Testis (tissue), 2 donors: ENCODE measurements around the gene PAPSS2.

Experiments used
- POLR2A ChIP-seq: fragments of 450-650 bp; IDR thresholded peaks from one replicate; pipeline ENCODE4 v1.6.1; 2017; ENCODE audit warnings: antibody characterized with exemption, mild to moderate bottlenecking, moderate library complexity
- TF ChIP-seq, protein P1 (sequence below), 3 experiments: fragments of 450-650 bp in 2 of 3; fragments of 200-600 bp in 1 of 3; sonication (generic) in 1 of 3; IDR thresholded peaks; one replicate each; pipeline ENCODE4 v1.5.1; 2016 to 2019; ENCODE audit warnings: antibody characterized with exemption in 3 of 3, mild to moderate bottlenecking in 2 of 3, moderate library complexity in 1 of 3

- TF ChIP-seq POLR2A: no peak
- TF ChIP-seq, protein P1, sequence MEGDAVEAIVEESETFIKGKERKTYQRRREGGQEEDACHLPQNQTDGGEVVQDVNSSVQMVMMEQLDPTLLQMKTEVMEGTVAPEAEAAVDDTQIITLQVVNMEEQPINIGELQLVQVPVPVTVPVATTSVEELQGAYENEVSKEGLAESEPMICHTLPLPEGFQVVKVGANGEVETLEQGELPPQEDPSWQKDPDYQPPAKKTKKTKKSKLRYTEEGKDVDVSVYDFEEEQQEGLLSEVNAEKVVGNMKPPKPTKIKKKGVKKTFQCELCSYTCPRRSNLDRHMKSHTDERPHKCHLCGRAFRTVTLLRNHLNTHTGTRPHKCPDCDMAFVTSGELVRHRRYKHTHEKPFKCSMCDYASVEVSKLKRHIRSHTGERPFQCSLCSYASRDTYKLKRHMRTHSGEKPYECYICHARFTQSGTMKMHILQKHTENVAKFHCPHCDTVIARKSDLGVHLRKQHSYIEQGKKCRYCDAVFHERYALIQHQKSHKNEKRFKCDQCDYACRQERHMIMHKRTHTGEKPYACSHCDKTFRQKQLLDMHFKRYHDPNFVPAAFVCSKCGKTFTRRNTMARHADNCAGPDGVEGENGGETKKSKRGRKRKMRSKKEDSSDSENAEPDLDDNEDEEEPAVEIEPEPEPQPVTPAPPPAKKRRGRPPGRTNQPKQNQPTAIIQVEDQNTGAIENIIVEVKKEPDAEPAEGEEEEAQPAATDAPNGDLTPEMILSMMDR (IDR thresholded peaks at IDR 0.05): no peak
These were observed 116.7 kb downstream of the PAPSS2 start for GRCh38 chr10:87776328-87776727.
